HCT116 (cell line): ENCODE data around the gene PRR29. TPM values are rescaled to one million over a fixed set of nuclear protein-coding genes. Genes with fewer than 3 reads are reported as not detected.

ENCODE experiments used
- ATAC-seq: fragments of 200-7000 bp; cut with Tn5 transposase; 2 replicates; pipeline ENCODE4 v1.9.1; 2020; ENCODE audit warnings: mild to moderate bottlenecking, moderate library complexity
- BruUV-seq: library from RNA; stranded (reverse); fragments of 400-500 nt; replicated peaks from 2 replicates; lab custom pipeline; 2021; lab: Mats Ljungman, UMichigan
- CTCF ChIA-PET: fragments of 300-600 bp; sonication (Branson Sonifier 250); formaldehyde crosslinking; loops from one replicate; lab custom pipeline; 2021; ENCODE audit warnings: antibody characterized with exemption; lab: Charles Lee
- POLR2A ChIA-PET: fragments of 300-600, 350-600 bp; sonication (Branson Sonifier 250); formaldehyde crosslinking; loops from one replicate; lab custom pipeline; 2021; ENCODE audit warnings: antibody characterized with exemption; lab: Charles Lee
- RAD21 ChIA-PET, 2 experiments: fragments of 300-600 bp; sonication (Branson Sonifier 250); formaldehyde crosslinking; loops; one replicate each; lab custom pipeline; 2023; ENCODE audit warnings: low total read pairs in 2 of 2; ENCODE audit not compliant: uncharacterized antibody in 2 of 2, unreplicated experiment in 2 of 2, low non-redundant PET in 1 of 2; lab: Charles Lee
- DNase-seq: peaks from one replicate; pipeline ENCODE4 v3.0.0-alpha.2; 2010; ENCODE audit warnings: low read depth, low spot score
- H2AFZ ChIP-seq: fragments of 200-600 bp; shearing (Covaris generic), sonication (generic); 2 replicates; pipeline ENCODE4 v1.6.1; 2017; ENCODE audit warnings: low read depth, mixed run types, mixed read lengths, antibody characterized with exemption, low read length; ENCODE audit not compliant: poor library complexity, severe bottlenecking
- H3K27ac ChIP-seq: 2 replicates; pipeline ENCODE4 v1.5.1; 2012; ENCODE audit warnings: low read depth, low read length
- H3K27me3 ChIP-seq: fragments of 200-600 bp; sonication (generic); 2 replicates; pipeline ENCODE4 v1.6.1; 2016; ENCODE audit warnings: mixed run types, low read length, mixed read lengths; ENCODE audit not compliant: insufficient read depth
- H3K36me3 ChIP-seq, 2 experiments: fragments of 200-500 bp in 1 of 2; fragments of 200-600 bp in 1 of 2; sonication (Bioruptor generic) in 1 of 2; sonication (generic) in 1 of 2; 2 replicates each; pipeline versions ENCODE4 v1.5.1 to v1.6.1; 2014 to 2016; ENCODE audit warnings: low read length in 2 of 2, inconsistent platforms in 1 of 2, mixed read lengths in 1 of 2, mixed run types in 1 of 2; ENCODE audit not compliant: insufficient read depth in 2 of 2, control insufficient read depth in 1 of 2
- H3K4me1 ChIP-seq, 2 experiments: fragments of 200-600 bp in 1 of 2; sonication (generic) in 1 of 2; 2 replicates each; pipeline versions ENCODE4 v1.5.1 to v1.6.1; 2012 to 2017; ENCODE audit warnings: low read length in 2 of 2, inconsistent platforms in 1 of 2, mild to moderate bottlenecking in 1 of 2, mixed read lengths in 1 of 2, mixed run types in 1 of 2, moderate library complexity in 1 of 2; ENCODE audit not compliant: insufficient read depth in 2 of 2, control insufficient read depth in 1 of 2
- H3K4me2 ChIP-seq: fragments of 200-600 bp; sonication (generic); 2 replicates; pipeline ENCODE4 v1.6.1; 2017; ENCODE audit warnings: mixed run types, low read length, mixed read lengths
- H3K4me3 ChIP-seq, 2 experiments: fragments of 200-600 bp in 1 of 2; sonication (generic) in 1 of 2; replicated peaks in 1 of 2; 2 replicates each; pipeline ENCODE4 v1.5.1; 2011 to 2016; ENCODE audit warnings: low read length in 2 of 2, control low read depth in 1 of 2, low read depth in 1 of 2, mild to moderate bottlenecking in 1 of 2, mixed read lengths in 1 of 2, mixed run types in 1 of 2
- H3K79me2 ChIP-seq: fragments of 200-600 bp; sonication (generic); 2 replicates; pipeline ENCODE4 v1.6.1; 2017; ENCODE audit warnings: mild to moderate bottlenecking, mixed run types, low read length, moderate library complexity, mixed read lengths; ENCODE audit not compliant: insufficient read depth
- H3K9ac ChIP-seq: fragments of 200-600 bp; sonication (generic); 2 replicates; pipeline ENCODE4 v1.6.1; 2016; ENCODE audit warnings: low read length, mixed read lengths
- H3K9me2 ChIP-seq: fragments of 200-600 bp; sonication (generic), shearing (Covaris generic); 2 replicates; pipeline ENCODE4 v1.6.1; 2017; ENCODE audit warnings: mixed run types, mild to moderate bottlenecking, moderate library complexity; ENCODE audit not compliant: insufficient read depth
- H3K9me3 ChIP-seq, 2 experiments: fragments of 200-500 bp in 1 of 2; fragments of 200-600 bp in 1 of 2; sonication (Bioruptor generic) in 1 of 2; sonication (generic) in 1 of 2; 2 replicates each; pipeline ENCODE4 v1.6.1; 2014 to 2017; ENCODE audit warnings: low read length in 2 of 2, mixed read lengths in 2 of 2, inconsistent platforms in 1 of 2, low read depth in 1 of 2, mild to moderate bottlenecking in 1 of 2, mixed run types in 1 of 2, moderate library complexity in 1 of 2; ENCODE audit not compliant: control insufficient read depth in 1 of 2, insufficient read depth in 1 of 2
- H4K20me1 ChIP-seq: fragments of 200-600 bp; sonication (generic), shearing (Covaris generic); 2 replicates; pipeline ENCODE4 v1.6.1; 2017; ENCODE audit warnings: mixed run types, mild to moderate bottlenecking, moderate library complexity; ENCODE audit not compliant: insufficient read depth
- CBX3 ChIP-seq: IDR thresholded peaks from 2 replicates; pipeline ENCODE4 v1.6.1; 2012; ENCODE audit warnings: low read depth
- CEBPB ChIP-seq: IDR thresholded peaks from 2 replicates; pipeline ENCODE4 v1.6.1; 2012; ENCODE audit warnings: low read depth
- EGR1 ChIP-seq: IDR thresholded peaks from 2 replicates; pipeline ENCODE4 v1.6.1; 2012; ENCODE audit warnings: low read depth
- EZH2 ChIP-seq: fragments of 200-600 bp; sonication (generic); IDR thresholded peaks from 2 replicates; pipeline ENCODE4 v1.6.1; 2017; ENCODE audit warnings: antibody characterized with exemption, mixed run types
- EZH2phosphoT487 ChIP-seq: fragments of 200-600 bp; IDR thresholded peaks from 2 replicates; pipeline ENCODE4 v1.6.1; 2018; ENCODE audit warnings: antibody characterized with exemption, borderline replicate concordance
- POLR2A ChIP-seq: IDR thresholded peaks from 2 replicates; pipeline ENCODE4 v1.7.0; 2011; ENCODE audit warnings: borderline replicate concordance; ENCODE audit not compliant: insufficient read depth, insufficient read length; ENCODE audit errors: extremely low read depth
- POLR2AphosphoS5 ChIP-seq: IDR thresholded peaks from 2 replicates; pipeline ENCODE4 v1.6.1; 2011; ENCODE audit warnings: mild to moderate bottlenecking, low read depth, low read length, moderate library complexity
- RAD21 ChIP-seq: IDR thresholded peaks from 2 replicates; pipeline ENCODE4 v1.6.1; 2012; ENCODE audit warnings: low read depth, mild to moderate bottlenecking
- REST ChIP-seq: IDR thresholded peaks from 2 replicates; pipeline ENCODE4 v1.6.1; 2012; ENCODE audit warnings: low read depth
- SP1 ChIP-seq: IDR thresholded peaks from 2 replicates; pipeline ENCODE4 v1.6.1; 2012; ENCODE audit warnings: low read depth
- SRF ChIP-seq: IDR thresholded peaks from 2 replicates; pipeline ENCODE4 v1.6.1; 2012; ENCODE audit warnings: low read depth
- TCF7L2 ChIP-seq: IDR thresholded peaks from 2 replicates; pipeline ENCODE4 v1.7.0; 2011; ENCODE audit warnings: borderline replicate concordance, inconsistent platforms; ENCODE audit not compliant: insufficient read depth, insufficient read length; ENCODE audit errors: extremely low read depth
- YY1 ChIP-seq: IDR thresholded peaks from 2 replicates; pipeline ENCODE4 v1.6.1; 2011; ENCODE audit warnings: low read length, low read depth, moderate library complexity, mild to moderate bottlenecking; ENCODE audit not compliant: insufficient replicate concordance; ENCODE audit errors: extremely low read depth
- ZBTB33 ChIP-seq: IDR thresholded peaks from 2 replicates; pipeline ENCODE4 v1.6.1; 2011; ENCODE audit warnings: mild to moderate bottlenecking, low read length, moderate library complexity; ENCODE audit not compliant: insufficient replicate concordance; ENCODE audit errors: extremely low read depth
- ZFX ChIP-seq: fragments of 450-650 bp; IDR thresholded peaks from 2 replicates; pipeline ENCODE4 v1.6.1; 2017
- ZNF274 ChIP-seq: fragments of 200-500 bp; sonication (Bioruptor generic); IDR thresholded peaks from 2 replicates; pipeline ENCODE4 v1.6.1; 2014; ENCODE audit warnings: mild to moderate bottlenecking, low read depth, low read length, inconsistent platforms
- intact Hi-C: fragments of 100-400 bp; cut with micrococcal nuclease; formaldehyde crosslinking; loops from 2 replicates; pipeline ENCODE4 v1.10.0; 2022
- total RNA-seq: library from RNA; stranded (reverse); gene quantifications from one replicate; pipeline ENCODE4 v1.2.1, GENCODE V29; 2021; ENCODE audit not compliant: unreplicated experiment

PRR29 gene
- total RNA-seq, 1 experiment from 2014 or later = not detected

GRCh38 chr17:64048805-64049204 lies 50.7 kb downstream of the PRR29 start:
- intact Hi-C loops = no loop called here
- H2AFZ ChIP-seq = no peak overlapping the region
- no peaks in the 10 kb centered on the region for H3K9me2 ChIP-seq
- DNase-seq = no peak
- H4K20me1 ChIP-seq = no peaks in the 10 kb centered on the region
- ChIA-PET POLR2A (no interaction called here), CTCF (interaction anchor here (1.3 kb wide), 1 partner anchor 85 kb away, joined by 4 read pairs; no protein-coding TSS in a partner anchor), RAD21 (no interaction called here)
- BruUV-seq = no TSS peak
- H3K36me3 ChIP-seq = peaks cover 0 to 12% of the 10 kb centered on the region in 2 experiments; a peak in 3 of 4 replicates
- no peak overlapping the region for H3K27ac ChIP-seq
- TF ChIP-seq ZNF274 = no peak
- TF ChIP-seq TCF7L2 = no peak
- no peak for TF ChIP-seq CBX3
- TF ChIP-seq YY1 = no peak
- H3K4me1 ChIP-seq = no peaks in the 10 kb centered on the region
- ATAC-seq = no peak
- H3K27me3 ChIP-seq = no peaks in the 10 kb centered on the region
- H3K4me2 ChIP-seq = no peak overlapping the region
- no peak overlapping the region for H3K4me3 ChIP-seq
- H3K79me2 ChIP-seq = no peaks in the 10 kb centered on the region
- H3K9ac ChIP-seq = no peak overlapping the region
- no peaks in the 10 kb centered on the region for H3K9me3 ChIP-seq

- no peaks in the 10 kb centered on the region for H3K79me2 ChIP-seq
- H3K4me3 ChIP-seq = no peak overlapping the region
- no peak overlapping the region for H3K27ac ChIP-seq
- no peaks in the 10 kb centered on the region; a peak in 1 of 4 replicates for H3K4me1 ChIP-seq
- no peak overlapping the region for H3K4me2 ChIP-seq
- no peaks in the 10 kb centered on the region for H3K9me2 ChIP-seq
- H3K36me3 ChIP-seq = peaks cover 0 to 5% of the 10 kb centered on the region in 2 experiments; a peak in 2 of 4 replicates
- H3K9me3 ChIP-seq = no peaks in the 10 kb centered on the region
- ATAC-seq (no peak), DNase-seq (no peak)
- no peak overlapping the region for H2AFZ ChIP-seq
- ChIA-PET POLR2A (no interaction called here), CTCF (interaction anchor here (1.4 kb wide), 1 partner anchor 82 kb away, joined by 4 read pairs; no protein-coding TSS in a partner anchor), RAD21 (no interaction called here)
- intact Hi-C loops = no loop called here
- H4K20me1 ChIP-seq = no peaks in the 10 kb centered on the region
- H3K9ac ChIP-seq = no peak overlapping the region
- no peaks in the 10 kb centered on the region for H3K27me3 ChIP-seq
- TSS peak; percentile 28 for BruUV-seq
- no peak for TF ChIP-seq ZBTB33
- no peak for TF ChIP-seq EZH2
- no peak for TF ChIP-seq CEBPB
- TF ChIP-seq EGR1 = no peak
- TF ChIP-seq POLR2AphosphoS5 = no peak
- TF ChIP-seq EZH2phosphoT487 = no peak
- no peak for TF ChIP-seq SP1
- no peak for TF ChIP-seq ZNF274
- no peak for TF ChIP-seq SRF
- no peak for TF ChIP-seq YY1
- no peak for TF ChIP-seq ZFX
- no peak for TF ChIP-seq POLR2A
- TF ChIP-seq REST = no peak
- no peak for TF ChIP-seq RAD21
Measured at GRCh38 chr17:64051153-64051552, 53.0 kb downstream of the PRR29 start.
